H9 (cell line): ENCODE measurements around the gene C2CD2. TPM values are rescaled to one million over a fixed set of nuclear protein-coding genes. Genes with fewer than 3 reads are reported as not detected.

ENCODE experiments used
- DNase-seq: peaks from one replicate; pipeline ENCODE4 v3.0.0-alpha.2; 2017
- H2AFZ ChIP-seq: one replicate; pipeline ENCODE4 v1.6.1; 2013; ENCODE audit warnings: mild to moderate bottlenecking, low read length, control low read depth, moderate library complexity
- H2AK5ac ChIP-seq: 2 replicates; pipeline ENCODE4 v1.6.1; 2013; ENCODE audit warnings: low read length, control low read depth, mixed read lengths; ENCODE audit not compliant: insufficient read length
- H2BK120ac ChIP-seq: one replicate; pipeline ENCODE4 v1.6.1; 2013; ENCODE audit warnings: low read depth, mild to moderate bottlenecking, low read length, control low read depth, inconsistent platforms; ENCODE audit not compliant: poor library complexity, severe bottlenecking
- H2BK12ac ChIP-seq: 2 replicates; pipeline ENCODE4 v1.6.1; 2013; ENCODE audit warnings: low read length, control low read depth, mixed read lengths, low read depth; ENCODE audit not compliant: insufficient read length
- H2BK15ac ChIP-seq: 2 replicates; pipeline ENCODE4 v1.6.1; 2013; ENCODE audit warnings: low read depth, low read length, control low read depth
- H2BK20ac ChIP-seq: one replicate; pipeline ENCODE4 v1.6.1; 2013; ENCODE audit warnings: low read depth, mild to moderate bottlenecking, low read length, control low read depth, inconsistent platforms; ENCODE audit not compliant: poor library complexity, severe bottlenecking
- H2BK5ac ChIP-seq: 2 replicates; pipeline ENCODE4 v1.6.1; 2013; ENCODE audit warnings: low read length, control low read depth, mixed read lengths; ENCODE audit not compliant: insufficient read length
- H3K14ac ChIP-seq: 2 replicates; pipeline ENCODE4 v1.6.1; 2013; ENCODE audit warnings: low read length, control low read depth; ENCODE audit not compliant: insufficient read depth
- H3K18ac ChIP-seq: 2 replicates; pipeline ENCODE4 v1.6.1; 2013; ENCODE audit warnings: low read depth, mild to moderate bottlenecking, mixed read lengths, low read length, control low read depth; ENCODE audit not compliant: insufficient read length
- H3K23ac ChIP-seq: 2 replicates; pipeline ENCODE4 v1.6.1; 2013; ENCODE audit warnings: low read length, control low read depth, mixed read lengths, low read depth; ENCODE audit not compliant: insufficient read length
- H3K23me2 ChIP-seq: 2 replicates; pipeline ENCODE4 v1.6.1; 2013; ENCODE audit warnings: low read depth, mild to moderate bottlenecking, mixed read lengths, low read length, control low read depth; ENCODE audit not compliant: insufficient read length, poor library complexity, severe bottlenecking
- H3K27ac ChIP-seq: 2 replicates; pipeline ENCODE4 v1.5.1; 2013; ENCODE audit warnings: low read length, control low read depth, mixed read lengths, low read depth; ENCODE audit not compliant: insufficient read length
- H3K27me3 ChIP-seq: 2 replicates; pipeline ENCODE4 v1.6.1; 2013; ENCODE audit warnings: low read length, control low read depth, inconsistent platforms; ENCODE audit not compliant: insufficient read depth
- H3K4ac ChIP-seq: 2 replicates; pipeline ENCODE4 v1.6.1; 2013; ENCODE audit warnings: low read depth, mild to moderate bottlenecking, control low read depth, inconsistent platforms, low read length, moderate library complexity
- H3K4me1 ChIP-seq: 2 replicates; pipeline ENCODE4 v1.6.1; 2013; ENCODE audit warnings: low read length, control low read depth, inconsistent platforms; ENCODE audit not compliant: insufficient read depth
- H3K4me2 ChIP-seq: 2 replicates; pipeline ENCODE4 v1.6.1; 2013; ENCODE audit warnings: low read length, control low read depth, mixed read lengths; ENCODE audit not compliant: insufficient read length, insufficient read depth
- H3K56ac ChIP-seq: 2 replicates; pipeline ENCODE4 v1.6.1; 2013; ENCODE audit warnings: low read depth, mild to moderate bottlenecking, mixed read lengths, low read length, control low read depth; ENCODE audit not compliant: insufficient read length
- H3K79me1 ChIP-seq: 2 replicates; pipeline ENCODE4 v1.6.1; 2013; ENCODE audit warnings: low read depth, mild to moderate bottlenecking, moderate library complexity, low read length, control low read depth, inconsistent platforms; ENCODE audit not compliant: insufficient read depth, poor library complexity, severe bottlenecking
- H3K79me2 ChIP-seq: 2 replicates; pipeline ENCODE4 v1.6.1; 2013; ENCODE audit warnings: low read length, control low read depth, inconsistent platforms; ENCODE audit not compliant: insufficient read depth
- H3K9ac ChIP-seq: 2 replicates; pipeline ENCODE4 v1.6.1; 2013; ENCODE audit warnings: low read length, control low read depth, mixed read lengths; ENCODE audit not compliant: insufficient read length; ENCODE audit errors: extremely low read depth
- H3K9me3 ChIP-seq: one replicate; pipeline ENCODE4 v1.6.1; 2013; ENCODE audit warnings: low read depth, low read length, inconsistent platforms; ENCODE audit not compliant: control insufficient read depth
- H3T11ph ChIP-seq: one replicate; pipeline ENCODE4 v1.6.1; 2013; ENCODE audit warnings: mild to moderate bottlenecking, low read length, control low read depth, inconsistent platforms
- H4K20me1 ChIP-seq: one replicate; pipeline ENCODE4 v1.6.1; 2013; ENCODE audit not compliant: control insufficient read depth, insufficient read length, insufficient read depth
- H4K5ac ChIP-seq: 2 replicates; pipeline ENCODE4 v1.6.1; 2013; ENCODE audit warnings: low read depth, mild to moderate bottlenecking, mixed read lengths, low read length, control low read depth; ENCODE audit not compliant: insufficient read length
- H4K8ac ChIP-seq: replicated peaks from 2 replicates; pipeline ENCODE4 v1.6.1; 2013; ENCODE audit warnings: low read length, control low read depth, mixed read lengths, low read depth; ENCODE audit not compliant: insufficient read length
- H4K91ac ChIP-seq: 2 replicates; pipeline ENCODE4 v1.6.1; 2013; ENCODE audit warnings: low read depth, mild to moderate bottlenecking, moderate library complexity, mixed read lengths, low read length, control low read depth; ENCODE audit not compliant: insufficient read length
- H3K27ac Mint-ChIP-seq, 3 experiments: 2 replicates in 2 of 3; 3 replicates in 1 of 3; pipeline ENCODE4 v1.8.0; 2020 to 2021; ENCODE audit warnings: mixed read lengths in 3 of 3, mild to moderate bottlenecking in 1 of 3, moderate library complexity in 1 of 3
- H3K27me3 Mint-ChIP-seq: 2 replicates; pipeline ENCODE4 v1.8.0; 2021; ENCODE audit warnings: low read depth, mild to moderate bottlenecking, moderate library complexity, mixed read lengths
- H3K36me3 Mint-ChIP-seq, 3 experiments: 2 replicates in 2 of 3; 3 replicates in 1 of 3; pipeline ENCODE4 v1.8.0; 2020 to 2021; ENCODE audit warnings: low read depth in 3 of 3, mixed read lengths in 3 of 3; ENCODE audit not compliant: insufficient read depth in 1 of 3
- H3K4me1 Mint-ChIP-seq, 2 experiments: 2 replicates each; pipeline ENCODE4 v1.8.0; 2020; ENCODE audit warnings: mixed read lengths in 2 of 2
- H3K4me3 Mint-ChIP-seq, 2 experiments: 2 replicates in 1 of 2; 3 replicates in 1 of 2; pipeline ENCODE4 v1.8.0; 2020 to 2021; ENCODE audit warnings: mild to moderate bottlenecking in 2 of 2, mixed read lengths in 2 of 2, moderate library complexity in 1 of 2
- H3K9me3 Mint-ChIP-seq, 2 experiments: 2 replicates in 1 of 2; 3 replicates in 1 of 2; pipeline ENCODE4 v1.8.0; 2020; ENCODE audit warnings: mild to moderate bottlenecking in 2 of 2, mixed read lengths in 2 of 2, moderate library complexity in 1 of 2
- WGBS: extraction: QIAGEN DNeasy Blood & Tissue Kit; methylation state at CpG from one replicate; pipeline ENCODE4 v1.1.7; 2013; ENCODE audit warnings: missing lambda C conversion rate, low lambda C conversion rate, mixed read lengths; ENCODE audit not compliant: insufficient read length; ENCODE audit errors: extremely low coverage; 5-methylcytosine and 5-hydroxymethylcytosine counted together
- total RNA-seq: library from RNA; stranded (reverse); gene quantifications from 2 replicates; pipeline ENCODE4 v1.2.1, GENCODE V29; 2021
- TF ChIP-seq, protein P1 (sequence below): fragments of 200-600 bp; sonication (generic); conservative IDR thresholded peaks from 3 replicates; pipeline ENCODE4 v1.8.0; 2021; ENCODE audit warnings: antibody characterized with exemption, mild to moderate bottlenecking

Gene C2CD2
- total RNA-seq, 1 experiment from 2014 or later, result 14.6 TPM

DNA sequence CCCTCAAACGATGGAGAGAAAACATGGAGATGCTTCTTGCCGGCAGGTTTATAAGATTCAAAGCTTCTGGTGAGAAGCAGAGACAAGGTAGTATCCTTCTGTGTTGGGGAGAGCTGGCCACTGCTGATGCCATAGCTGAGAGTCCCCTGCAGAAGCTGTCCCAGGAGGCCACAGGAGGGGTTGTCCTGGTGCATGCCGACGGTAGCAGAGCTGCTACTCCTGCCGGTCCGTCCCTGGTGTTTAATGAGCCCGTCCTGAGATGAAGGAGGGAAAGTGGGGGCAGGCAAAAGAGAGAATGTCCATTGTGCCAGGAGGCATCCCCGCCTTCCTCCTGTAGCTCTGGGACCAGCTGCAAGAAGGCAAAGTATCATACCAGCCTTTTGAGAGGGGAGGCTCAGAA, 10.4 kb upstream of the C2CD2 start:
- Histone ChIP-seq H3K9ac (no peak overlapping the region), H3T11ph (no peak overlapping the region), H3K18ac (no peak overlapping the region), H2BK20ac (no peak overlapping the region), H3K23ac (no peak overlapping the region), H2BK12ac (no peak overlapping the region), H3K79me1 (no peaks in the 10 kb centered on the region), H2BK15ac (no peak overlapping the region), H3K56ac (no peak overlapping the region), H2AK5ac (no peak overlapping the region), H3K79me2 (no peaks in the 10 kb centered on the region), H3K27me3 (no peaks in the 10 kb centered on the region), H2BK120ac (no peak overlapping the region), H4K91ac (no peak overlapping the region), H3K27ac (no peak overlapping the region), H3K9me3 (no peaks in the 10 kb centered on the region), H2BK5ac (no peak overlapping the region), H2AFZ (no peak overlapping the region), H3K4me1 (no peaks in the 10 kb centered on the region), H3K4me2 (no peak overlapping the region), H3K23me2 (no peaks in the 10 kb centered on the region), H4K8ac (no peak overlapping the region), H3K4ac (no peak overlapping the region), H4K20me1 (no peaks in the 10 kb centered on the region), H3K14ac (no peak overlapping the region), H4K5ac (no peak overlapping the region)
- Mint-ChIP-seq H3K9me3 (no peaks in the 10 kb centered on the region), H3K4me3 (no peak overlapping the region), H3K27me3 (peaks cover 10% of the 10 kb centered on the region), H3K36me3 (no peaks in the 10 kb centered on the region), H3K27ac (no peak overlapping the region), H3K4me1 (peaks cover 33 to 35% of the 10 kb centered on the region in 2 experiments)
- WGBS, result no CpG with 5 or more reads among the region's 8 CpGs
- TF ChIP-seq, protein P1, sequence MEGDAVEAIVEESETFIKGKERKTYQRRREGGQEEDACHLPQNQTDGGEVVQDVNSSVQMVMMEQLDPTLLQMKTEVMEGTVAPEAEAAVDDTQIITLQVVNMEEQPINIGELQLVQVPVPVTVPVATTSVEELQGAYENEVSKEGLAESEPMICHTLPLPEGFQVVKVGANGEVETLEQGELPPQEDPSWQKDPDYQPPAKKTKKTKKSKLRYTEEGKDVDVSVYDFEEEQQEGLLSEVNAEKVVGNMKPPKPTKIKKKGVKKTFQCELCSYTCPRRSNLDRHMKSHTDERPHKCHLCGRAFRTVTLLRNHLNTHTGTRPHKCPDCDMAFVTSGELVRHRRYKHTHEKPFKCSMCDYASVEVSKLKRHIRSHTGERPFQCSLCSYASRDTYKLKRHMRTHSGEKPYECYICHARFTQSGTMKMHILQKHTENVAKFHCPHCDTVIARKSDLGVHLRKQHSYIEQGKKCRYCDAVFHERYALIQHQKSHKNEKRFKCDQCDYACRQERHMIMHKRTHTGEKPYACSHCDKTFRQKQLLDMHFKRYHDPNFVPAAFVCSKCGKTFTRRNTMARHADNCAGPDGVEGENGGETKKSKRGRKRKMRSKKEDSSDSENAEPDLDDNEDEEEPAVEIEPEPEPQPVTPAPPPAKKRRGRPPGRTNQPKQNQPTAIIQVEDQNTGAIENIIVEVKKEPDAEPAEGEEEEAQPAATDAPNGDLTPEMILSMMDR, result no peak
- no peak for DNase-seq
